ENCODE results near the gene GAS1.

The GAS1 gene

GRCh38 chr9:86962692-86963091 is 15.4 kb upstream of the GAS1 start:
- FAIRE-seq, result no peak

GRCh38 chr9:86960938-86961337 is 13.6 kb upstream of the GAS1 start:
- no peak for FAIRE-seq

GRCh38 chr9:86958203-86958602 is 10.9 kb upstream of the GAS1 start:
- no peak for FAIRE-seq

GRCh38 chr9:86955561-86955960 is 8.3 kb upstream of the GAS1 start:
- FAIRE-seq, result no peak

- no peak for FAIRE-seq
These were observed 7.7 kb upstream of the GAS1 start for GRCh38 chr9:86955042-86955441.

GRCh38 chr9:86953181-86953580 is 5.9 kb upstream of the GAS1 start:
- no peak for FAIRE-seq

GRCh38 chr9:86948074-86948929 is 996 bp upstream of the GAS1 start:
- FAIRE-seq, result peak; percentile 85

- FAIRE-seq, result no peak
These were observed 833 bp downstream of the GAS1 start for GRCh38 chr9:86946201-86947145.

GRCh38 chr9:86945728-86946200 is 1.5 kb downstream of the GAS1 start:
- no peak for FAIRE-seq

GRCh38 chr9:86944796-86945727 is 2.2 kb downstream of the GAS1 start:
- no peak for FAIRE-seq

GRCh38 chr9:86943201-86944113 is 3.8 kb downstream of the GAS1 start:
- FAIRE-seq, result peak; percentile 88

- FAIRE-seq, result no peak
These were observed 4.8 kb downstream of the GAS1 start for GRCh38 chr9:86942281-86943200.

- FAIRE-seq, result no peak
These were observed 6.1 kb downstream of the GAS1 start for GRCh38 chr9:86941197-86941596.

- FAIRE-seq, result no peak
These were observed 6.5 kb downstream of the GAS1 start for GRCh38 chr9:86940774-86941173.

GRCh38 chr9:86939891-86940290 is 7.4 kb downstream of the GAS1 start:
- FAIRE-seq, result no peak

- FAIRE-seq, result no peak
These were observed 8.0 kb downstream of the GAS1 start for GRCh38 chr9:86939321-86939720.

- no peak for FAIRE-seq
These were observed 8.5 kb downstream of the GAS1 start for GRCh38 chr9:86938780-86939179.

GRCh38 chr9:86926145-86926544 is 21.2 kb downstream of the GAS1 start:
- no peak for FAIRE-seq

- no peak for FAIRE-seq
These were observed 21.6 kb downstream of the GAS1 start for GRCh38 chr9:86925686-86926085.

- FAIRE-seq, result no peak
These were observed 23.1 kb downstream of the GAS1 start for GRCh38 chr9:86924206-86924605.

Measured in endometrium (tissue), 2 donors.